Left forelimb (tissue), 1 donor: ENCODE measurements around the gene CPB1.

Experiments used
- DNase-seq: peaks from one replicate; pipeline ENCODE4 v3.0.0-alpha.2; 2018; ENCODE audit warnings: low spot score

The CPB1 gene

GRCh38 chr3:148883163-148883562 is 55.6 kb downstream of the CPB1 start:
- DNase-seq = no peak

- no peak for DNase-seq
Observed at GRCh38 chr3:148884261-148884660, 56.6 kb downstream of the CPB1 start.

- no peak for DNase-seq
Observed at GRCh38 chr3:148889828-148890227, 62.2 kb downstream of the CPB1 start.

- DNase-seq = no peak
Observed at GRCh38 chr3:148896062-148896461, 68.5 kb downstream of the CPB1 start.

GRCh38 chr3:148901987-148902791 is 74.6 kb downstream of the CPB1 start:
- DNase-seq = no peak

- DNase-seq = no peak
Observed at GRCh38 chr3:148903022-148903442, 75.4 kb downstream of the CPB1 start.

GRCh38 chr3:148903941-148904340 is 76.3 kb downstream of the CPB1 start:
- no peak for DNase-seq

- no peak for DNase-seq
Observed at GRCh38 chr3:148906667-148907066, 79.1 kb downstream of the CPB1 start.
